B cell (primary cell): Measurements from ENCODE around the gene ERI3.

Source experiments
- EZH2 ChIP-seq: IDR thresholded peaks from 2 replicates; pipeline ENCODE4 v1.6.1; 2012; ENCODE audit warnings: borderline replicate concordance, low read depth, mild to moderate bottlenecking, moderate library complexity, low read length; ENCODE audit not compliant: insufficient read depth, poor library complexity, severe bottlenecking
- TF ChIP-seq, protein P1 (sequence below): fragments of 200-600 bp; IDR thresholded peaks from one replicate; pipeline ENCODE4 v1.8.0; 2022; ENCODE audit warnings: antibody characterized with exemption, mild to moderate bottlenecking

DNA sequence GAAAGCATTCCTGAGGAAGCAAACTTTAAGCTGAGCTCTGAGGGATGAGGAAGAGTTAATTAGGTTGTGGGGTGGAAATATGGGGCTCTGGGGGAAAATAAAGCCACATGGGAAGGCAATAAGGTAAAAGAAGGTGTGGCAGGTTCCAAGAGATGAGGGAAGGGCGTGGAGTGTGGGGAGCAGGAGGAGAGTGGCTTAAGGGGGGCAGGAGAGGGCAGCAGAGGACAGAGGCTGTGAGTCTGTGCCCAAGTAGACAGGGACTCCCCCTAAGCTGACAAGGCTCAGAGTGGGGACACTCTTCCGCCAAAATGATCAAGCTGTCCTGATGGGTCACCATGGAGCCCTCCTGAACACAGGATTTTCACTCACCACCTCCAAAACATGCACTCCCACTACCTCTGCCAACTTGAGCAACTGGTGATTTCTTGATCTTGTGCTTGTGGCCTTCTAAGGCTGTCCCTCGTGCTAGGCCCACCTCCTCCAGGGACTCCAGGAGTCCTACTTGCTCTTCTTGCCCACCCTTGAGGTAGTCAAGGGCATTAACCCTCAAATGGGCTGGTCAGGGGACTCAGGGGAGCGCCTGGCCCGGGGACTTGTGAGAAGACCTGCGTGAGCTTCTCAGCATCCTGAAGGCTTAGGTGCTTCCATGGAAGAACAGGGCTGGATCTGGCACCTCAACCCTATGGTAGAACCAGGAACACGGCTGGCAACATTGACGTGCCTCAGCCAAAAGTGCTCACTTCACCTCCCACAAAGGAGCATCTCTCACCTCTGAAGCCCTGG is 118.4 kb downstream of the ERI3 start:
- TF ChIP-seq EZH2: no peak
- TF ChIP-seq, protein P1, sequence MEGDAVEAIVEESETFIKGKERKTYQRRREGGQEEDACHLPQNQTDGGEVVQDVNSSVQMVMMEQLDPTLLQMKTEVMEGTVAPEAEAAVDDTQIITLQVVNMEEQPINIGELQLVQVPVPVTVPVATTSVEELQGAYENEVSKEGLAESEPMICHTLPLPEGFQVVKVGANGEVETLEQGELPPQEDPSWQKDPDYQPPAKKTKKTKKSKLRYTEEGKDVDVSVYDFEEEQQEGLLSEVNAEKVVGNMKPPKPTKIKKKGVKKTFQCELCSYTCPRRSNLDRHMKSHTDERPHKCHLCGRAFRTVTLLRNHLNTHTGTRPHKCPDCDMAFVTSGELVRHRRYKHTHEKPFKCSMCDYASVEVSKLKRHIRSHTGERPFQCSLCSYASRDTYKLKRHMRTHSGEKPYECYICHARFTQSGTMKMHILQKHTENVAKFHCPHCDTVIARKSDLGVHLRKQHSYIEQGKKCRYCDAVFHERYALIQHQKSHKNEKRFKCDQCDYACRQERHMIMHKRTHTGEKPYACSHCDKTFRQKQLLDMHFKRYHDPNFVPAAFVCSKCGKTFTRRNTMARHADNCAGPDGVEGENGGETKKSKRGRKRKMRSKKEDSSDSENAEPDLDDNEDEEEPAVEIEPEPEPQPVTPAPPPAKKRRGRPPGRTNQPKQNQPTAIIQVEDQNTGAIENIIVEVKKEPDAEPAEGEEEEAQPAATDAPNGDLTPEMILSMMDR: no peak
